Endothelial cell of umbilical vein (primary cell): Measurements from ENCODE around the gene APOLD1. TPM values are rescaled to one million over a fixed set of nuclear protein-coding genes. Genes with fewer than 3 reads are reported as not detected.

ENCODE experiments used
- BruUV-seq: library from RNA; stranded (reverse); fragments of 400-500 nt; replicated peaks from 2 replicates; lab custom pipeline; 2021; lab: Mats Ljungman, UMichigan
- CTCF ChIA-PET: fragments of 300-600, 350-600 bp; sonication (Branson Sonifier 250); formaldehyde crosslinking; loops from one replicate; lab custom pipeline; 2021; ENCODE audit warnings: antibody characterized with exemption, inconsistent platforms; lab: Charles Lee
- POLR2A ChIA-PET: fragments of 300-600, 350-600 bp; sonication (Branson Sonifier 250); formaldehyde crosslinking; loops from one replicate; lab custom pipeline; 2021; ENCODE audit warnings: antibody characterized with exemption, inconsistent platforms; lab: Charles Lee
- DNase-seq: peaks from one replicate; pipeline ENCODE4 v3.0.0-alpha.2; 2011; ENCODE audit warnings: low read depth, low spot score
- FAIRE-seq: peaks from 2 replicates; lab custom pipeline; 2011; peaks lifted over from hg19 to GRCh38; lab: Jason Lieb, UNC
- H2AFZ ChIP-seq: 2 replicates; pipeline ENCODE4 v1.6.0; 2012; ENCODE audit warnings: low read depth, low read length, control low read depth, inconsistent platforms
- H3K27ac ChIP-seq: 2 replicates; pipeline ENCODE4 v1.5.1; 2011; ENCODE audit warnings: low read depth, mild to moderate bottlenecking, control low read depth, low read length, moderate library complexity; ENCODE audit not compliant: insufficient read depth
- H3K27me3 ChIP-seq, 2 experiments: 2 replicates each; pipeline versions ENCODE4 v1.6.0 to v1.6.1; 2011; ENCODE audit warnings: low read length in 2 of 2, mixed read lengths in 1 of 2; ENCODE audit not compliant: control insufficient read depth in 2 of 2, insufficient read depth in 2 of 2
- H3K36me3 ChIP-seq, 2 experiments: 2 replicates in 1 of 2; 3 replicates in 1 of 2; pipeline ENCODE4 v1.5.1; 2011; ENCODE audit warnings: low read length in 2 of 2, mild to moderate bottlenecking in 1 of 2, moderate library complexity in 1 of 2; ENCODE audit not compliant: control insufficient read depth in 2 of 2, insufficient read depth in 2 of 2; ENCODE audit errors: extremely low read depth in 1 of 2
- H3K4me1 ChIP-seq: 3 replicates; pipeline ENCODE4 v1.5.1; 2011; ENCODE audit warnings: mild to moderate bottlenecking, low read length; ENCODE audit not compliant: control insufficient read depth, insufficient read depth; ENCODE audit errors: extremely low read depth
- H3K4me2 ChIP-seq: 2 replicates; pipeline ENCODE4 v1.6.1; 2011; ENCODE audit warnings: low read length, control low read depth, mixed read lengths; ENCODE audit not compliant: insufficient read depth
- H3K4me3 ChIP-seq, 3 experiments: fragments of 200-600 bp in 1 of 3; sonication (generic), shearing (Covaris generic) in 1 of 3; replicated peaks in 1 of 3; 2 replicates each; pipeline ENCODE4 v1.5.1; 2011 to 2016; ENCODE audit warnings: control low read depth in 3 of 3, low read length in 3 of 3, mild to moderate bottlenecking in 2 of 3, inconsistent platforms in 1 of 3, low read depth in 1 of 3, moderate library complexity in 1 of 3; ENCODE audit not compliant: insufficient read depth in 1 of 3
- H3K79me2 ChIP-seq: 2 replicates; pipeline ENCODE4 v1.6.0; 2012; ENCODE audit warnings: low read length, inconsistent platforms; ENCODE audit not compliant: control insufficient read depth, insufficient read depth
- H3K9ac ChIP-seq: replicated peaks from 2 replicates; pipeline ENCODE3; 2011; ENCODE audit warnings: low read length, control low read depth; ENCODE audit not compliant: insufficient read depth; ENCODE audit errors: extremely low read depth
- H3K9me1 ChIP-seq: replicated peaks from 3 replicates; pipeline ENCODE4 v1.6.0; 2011; ENCODE audit warnings: mild to moderate bottlenecking, low read length; ENCODE audit not compliant: control insufficient read depth, insufficient read depth; ENCODE audit errors: extremely low read depth
- H3K9me3 ChIP-seq: replicated peaks from 2 replicates; pipeline ENCODE4 v1.5.1; 2012; ENCODE audit warnings: low read length, inconsistent platforms; ENCODE audit not compliant: control insufficient read depth, insufficient read depth
- H4K20me1 ChIP-seq: replicated peaks from 2 replicates; pipeline ENCODE3; 2011; ENCODE audit warnings: mild to moderate bottlenecking, low read length; ENCODE audit not compliant: control insufficient read depth, insufficient read depth; ENCODE audit errors: extremely low read depth
- EZH2 ChIP-seq: IDR thresholded peaks from 2 replicates; pipeline ENCODE4 v1.6.1; 2012; ENCODE audit warnings: borderline replicate concordance, low read depth, mild to moderate bottlenecking, moderate library complexity, low read length, inconsistent platforms; ENCODE audit not compliant: severe bottlenecking
- FOS ChIP-seq: IDR thresholded peaks from 2 replicates; pipeline ENCODE4 v1.6.1; 2011; ENCODE audit warnings: mild to moderate bottlenecking, low read length, moderate library complexity, borderline replicate concordance; ENCODE audit not compliant: insufficient read depth
- GATA2 ChIP-seq: IDR thresholded peaks from 2 replicates; pipeline ENCODE4 v1.7.0; 2011; ENCODE audit warnings: low read depth, mild to moderate bottlenecking, moderate library complexity, mixed read lengths, low read length; ENCODE audit not compliant: insufficient read length, insufficient read depth
- JUN ChIP-seq: IDR thresholded peaks from 2 replicates; pipeline ENCODE4 v1.6.1; 2011; ENCODE audit warnings: borderline replicate concordance, low read depth; ENCODE audit not compliant: insufficient read length, insufficient read depth
- POLR2AphosphoS5 ChIP-seq: IDR thresholded peaks from 2 replicates; pipeline ENCODE4 v1.6.1; 2012; ENCODE audit warnings: low read depth, mild to moderate bottlenecking, control low read depth, low read length, moderate library complexity; ENCODE audit not compliant: insufficient read depth
- dilution Hi-C: fragments of 300-500 bp; cut with MboI; formaldehyde crosslinking; loops from one replicate; pipeline ENCODE4 v1.15.0; 2019; ENCODE audit warnings: low sequenced_read_pairs; ENCODE audit not compliant: extremely low pct_ligation_motif_present
- intact Hi-C: fragments of 100-400 bp; cut with micrococcal nuclease; formaldehyde crosslinking; loops from one replicate; pipeline ENCODE4 v1.10.0; 2022
- polyA plus RNA-seq, 4 experiments: library from polyadenylated mRNA; depleted of rRNA in 3 of 4; stranded (reverse) in 3 of 4; unstranded in 1 of 4; fragments of >200 nt; gene quantifications; 2 replicates each; pipeline versions ENCODE4 v1.2.1 to v1.2.3, GENCODE V29; 2011 to 2012; ENCODE audit warnings: missing spikeins in 1 of 4
- total RNA-seq: library from RNA; stranded (reverse); gene quantifications from 2 replicates; pipeline ENCODE4 v1.2.3, GENCODE V29; 2021
- TF ChIP-seq, protein P1 (sequence below), 2 donors: IDR thresholded peaks; 1 replicate in 1 of 2; 2 replicates in 1 of 2; pipeline ENCODE4 v1.5.1; 2011; ENCODE audit warnings: low read length in 2 of 2, mild to moderate bottlenecking in 2 of 2, moderate library complexity in 2 of 2, control low read depth in 1 of 2, inconsistent platforms in 1 of 2, low read depth in 1 of 2; ENCODE audit not compliant: insufficient read depth in 1 of 2; ENCODE audit errors: extremely low read depth in 1 of 2

APOLD1 gene
- total and polyA plus RNA-seq, 2 donors (not counting 3 experiments of a cell fraction or from before 2014, with no cell fraction given): 3.7 to 6.0 TPM

DNA sequence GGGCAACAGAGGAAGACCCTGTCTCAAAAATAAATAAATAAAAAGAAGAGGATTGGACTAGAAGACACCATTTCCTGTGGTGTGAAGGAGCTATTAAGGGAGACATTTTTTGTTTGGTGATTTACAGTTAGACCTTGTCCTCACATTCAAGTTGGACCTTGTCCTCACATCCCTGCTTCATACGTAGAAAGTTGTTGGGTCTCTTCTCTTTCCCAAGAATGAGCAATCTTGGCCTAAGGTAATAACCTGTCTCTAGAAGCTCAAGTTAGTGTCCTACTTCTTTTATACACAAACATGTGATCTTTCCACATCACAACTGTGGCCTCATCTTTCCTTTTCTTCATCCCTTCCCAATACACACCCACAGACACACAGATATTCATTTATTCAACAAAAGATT lies 13.0 kb downstream of the APOLD1 start:
- no peaks in the 10 kb centered on the region for H3K9me3 ChIP-seq
- TF ChIP-seq EZH2: no peak
- TF ChIP-seq, protein P1, sequence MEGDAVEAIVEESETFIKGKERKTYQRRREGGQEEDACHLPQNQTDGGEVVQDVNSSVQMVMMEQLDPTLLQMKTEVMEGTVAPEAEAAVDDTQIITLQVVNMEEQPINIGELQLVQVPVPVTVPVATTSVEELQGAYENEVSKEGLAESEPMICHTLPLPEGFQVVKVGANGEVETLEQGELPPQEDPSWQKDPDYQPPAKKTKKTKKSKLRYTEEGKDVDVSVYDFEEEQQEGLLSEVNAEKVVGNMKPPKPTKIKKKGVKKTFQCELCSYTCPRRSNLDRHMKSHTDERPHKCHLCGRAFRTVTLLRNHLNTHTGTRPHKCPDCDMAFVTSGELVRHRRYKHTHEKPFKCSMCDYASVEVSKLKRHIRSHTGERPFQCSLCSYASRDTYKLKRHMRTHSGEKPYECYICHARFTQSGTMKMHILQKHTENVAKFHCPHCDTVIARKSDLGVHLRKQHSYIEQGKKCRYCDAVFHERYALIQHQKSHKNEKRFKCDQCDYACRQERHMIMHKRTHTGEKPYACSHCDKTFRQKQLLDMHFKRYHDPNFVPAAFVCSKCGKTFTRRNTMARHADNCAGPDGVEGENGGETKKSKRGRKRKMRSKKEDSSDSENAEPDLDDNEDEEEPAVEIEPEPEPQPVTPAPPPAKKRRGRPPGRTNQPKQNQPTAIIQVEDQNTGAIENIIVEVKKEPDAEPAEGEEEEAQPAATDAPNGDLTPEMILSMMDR (IDR thresholded peaks at IDR 0.05; ENCODE audit: extremely low read depth in 1 of 2, insufficient read depth in 1 of 2, low read depth in 1 of 2, low read length in 2 of 2): no peak
- TF ChIP-seq GATA2: no peak
- no peak for TF ChIP-seq FOS
- TF ChIP-seq JUN: no peak
- no peak for TF ChIP-seq POLR2AphosphoS5
- BruUV-seq: no TSS peak
- no peaks in the 10 kb centered on the region for H3K9me1 ChIP-seq
- H3K79me2 ChIP-seq: no peaks in the 10 kb centered on the region
- H2AFZ ChIP-seq: no peak overlapping the region
- peaks cover 7% of the 10 kb centered on the region for H3K4me1 ChIP-seq
- intact Hi-C loops (no loop called here), dilution Hi-C loops (no loop called here)
- H3K9ac ChIP-seq: no peak overlapping the region
- FAIRE-seq (no peak), DNase-seq (no peak)
- no peaks in the 10 kb centered on the region for H3K27me3 ChIP-seq
- ChIA-PET CTCF (interaction anchor here (1.0 to 2.1 kb wide), 3 partner anchors 9 to 19 kb away, joined by 3 to 5 read pairs (median 3); no protein-coding TSS in a partner anchor), POLR2A (interaction anchor here (0.5 kb wide), 1 partner anchor 8 kb away, joined by 3 read pairs; no protein-coding TSS in a partner anchor)
- no peak overlapping the region for H3K4me3 ChIP-seq
- no peaks in the 10 kb centered on the region for H4K20me1 ChIP-seq
- no peaks in the 10 kb centered on the region for H3K36me3 ChIP-seq
- no peak overlapping the region for H3K4me2 ChIP-seq
- no peak overlapping the region for H3K27ac ChIP-seq
